Measurements from ENCODE around the gene LSAMP. TPM values are rescaled to one million over a fixed set of nuclear protein-coding genes. Genes with fewer than 3 reads are reported as not detected.

Gene LSAMP
- total and polyA plus RNA-seq, 2 of the 8 experiments (the other 6 are each of a cell fraction or from before 2014, with no cell fraction given) = 1.8 to 5.7 TPM

DNA sequence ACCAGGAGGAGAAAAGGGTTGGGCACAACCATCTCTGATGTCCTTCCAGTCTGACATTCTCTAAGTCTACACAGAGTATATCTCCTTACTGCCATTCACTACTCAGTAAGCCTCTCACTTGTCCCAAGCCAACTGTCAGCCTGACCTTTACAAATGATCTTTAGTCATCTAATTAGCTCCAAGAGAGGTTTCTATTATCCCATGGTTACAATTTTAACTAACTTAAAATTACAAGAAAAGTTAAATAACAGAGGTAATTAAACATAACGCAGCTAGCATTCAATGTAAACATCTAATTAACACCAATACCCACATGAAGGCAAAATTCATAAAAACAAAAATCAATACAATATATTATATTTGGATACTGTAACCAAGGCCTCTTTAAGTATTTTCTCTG lies 126.9 kb downstream of the LSAMP start:
- Histone ChIP-seq H4K5ac (ENCODE audit: insufficient read length, low read depth, low read length) (no peak overlapping the region), H3K56ac (replicated peaks; ENCODE audit: insufficient read length, low read depth, low read length) (no peak overlapping the region), H3K14ac (ENCODE audit: insufficient read length) (no peak overlapping the region), H3K79me1 (ENCODE audit: low read depth, low read length) (no peaks in the 10 kb centered on the region), H3K4me2 (ENCODE audit: insufficient read depth in 1 of 2, low read depth in 2 of 2, low read length in 2 of 2) (no peak overlapping the region), H2BK20ac (ENCODE audit: low read length) (no peak overlapping the region), H3K4me3 (ENCODE audit: extremely low read depth in 1 of 4, insufficient read depth in 2 of 4, low read depth in 3 of 4, low read length in 4 of 4) (no peak overlapping the region), H3K4ac (replicated peaks; ENCODE audit: insufficient read length, low read depth, low read length) (no peak overlapping the region), H3K79me2 (ENCODE audit: control insufficient read depth in 1 of 2, insufficient read depth in 2 of 2, low read length in 2 of 2) (no peaks in the 10 kb centered on the region), H4K20me1 (replicated peaks in 1 of 2; ENCODE audit: control insufficient read depth in 1 of 2, insufficient read depth in 2 of 2, low read length in 2 of 2) (no peaks in the 10 kb centered on the region), H4K8ac (ENCODE audit: extremely low read depth, insufficient read depth, low read length) (no peak overlapping the region), H3K27me3 (replicated peaks in 1 of 4; ENCODE audit: control insufficient read depth in 3 of 4, extremely low read depth in 1 of 4, insufficient read depth in 3 of 4, low read length in 3 of 4) (no peaks in the 10 kb centered on the region), H3K23ac (ENCODE audit: insufficient read length) (no peak overlapping the region), H4K91ac (replicated peaks; ENCODE audit: insufficient read length, low read length) (no peak overlapping the region), H3K36me3 (ENCODE audit: control insufficient read depth in 2 of 4, insufficient read depth in 4 of 4, low read length in 3 of 4) (no peaks in the 10 kb centered on the region; a peak in 1 of 8 replicates), H2BK15ac (ENCODE audit: low read length) (no peak overlapping the region), H2AFZ (ENCODE audit: low read length) (no peak overlapping the region), H3K23me2 (ENCODE audit: low read depth, low read length) (no peaks in the 10 kb centered on the region), H2BK5ac (ENCODE audit: low read depth, low read length) (no peak overlapping the region), H3K9ac (replicated peaks in 1 of 4; ENCODE audit: extremely low read depth in 1 of 4, low read depth in 3 of 4, low read length in 3 of 4) (no peak overlapping the region), H3K9me3 (ENCODE audit: insufficient read depth in 2 of 2, low read depth in 1 of 2, low read length in 1 of 2) (no peaks in the 10 kb centered on the region), H3K18ac (ENCODE audit: extremely low read depth, low read length) (no peak overlapping the region), H2AK5ac (ENCODE audit: low read depth, low read length) (no peak overlapping the region), H3K4me1 (replicated peaks in 1 of 4; ENCODE audit: control insufficient read depth in 3 of 4, insufficient read depth in 4 of 4, low read length in 3 of 4) (no peaks in the 10 kb centered on the region), H2BK120ac (replicated peaks; ENCODE audit: low read depth, low read length) (no peak overlapping the region), H2BK12ac (ENCODE audit: low read depth, low read length) (no peak overlapping the region), H3K27ac (ENCODE audit: low read depth, low read length) (no peak overlapping the region)
- ChIA-PET POLR2A (ENCODE audit: partially characterized antibody) (no interaction called here), CTCF (ENCODE audit: partially characterized antibody) (interaction anchor here (0.8 kb wide), 1 partner anchor 21 kb away, joined by 4 read pairs; no protein-coding TSS in a partner anchor)
- DNase-seq (ENCODE audit: low read depth in 1 of 2, low spot score in 2 of 2) (no peak), FAIRE-seq (no peak)
- WGBS, 2 experiments (ENCODE audit: extremely low coverage in 1 of 2, insufficient coverage in 1 of 2, insufficient read length in 1 of 2, insufficient replicate concordance in 2 of 2, low coverage in 1 of 2, low lambda C conversion rate in 2 of 2, missing lambda C conversion rate in 1 of 2) = 79% methylated on average over 1 of the region's 1 CpG; no CpG with 5 or more reads in 1 of the 2 experiments
- TF ChIP-seq CTBP2 (IDR thresholded peaks at IDR 0.05; ENCODE audit: borderline replicate concordance, insufficient read depth, insufficient read length, low read length) (no peak), SIX5 (IDR thresholded peaks at IDR 0.05; ENCODE audit: low read depth, low read length) (no peak)

Data from H1 (cell line).